ENCODE measurements around the gene ZAR1L.

DNA sequence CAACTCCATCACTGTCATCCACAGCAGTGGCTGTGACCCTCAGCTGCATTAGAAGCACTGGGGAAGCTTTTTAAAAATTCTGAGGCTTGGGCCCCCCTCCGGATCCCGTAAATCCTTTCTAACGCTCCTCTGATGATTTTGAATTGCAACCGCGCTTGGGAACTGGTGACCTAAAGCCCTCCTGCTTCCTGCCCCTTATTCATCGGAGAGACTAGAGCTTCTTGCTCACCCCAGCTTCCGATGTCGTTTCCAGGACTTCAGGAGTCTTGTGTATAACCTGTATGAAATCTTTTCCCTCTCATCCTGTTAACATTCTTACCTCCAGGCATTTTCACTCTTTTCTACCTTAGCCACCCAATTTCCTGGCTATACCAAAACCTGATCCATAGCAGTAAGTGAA lies 14.8 kb downstream of the ZAR1L start:
- TF ChIP-seq ZNF274 (IDR thresholded peaks at IDR 0.05; ENCODE audit: borderline replicate concordance, low read depth, low read length): no peak
- TF ChIP-seq, protein P1, sequence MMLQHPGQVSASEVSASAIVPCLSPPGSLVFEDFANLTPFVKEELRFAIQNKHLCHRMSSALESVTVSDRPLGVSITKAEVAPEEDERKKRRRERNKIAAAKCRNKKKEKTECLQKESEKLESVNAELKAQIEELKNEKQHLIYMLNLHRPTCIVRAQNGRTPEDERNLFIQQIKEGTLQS (IDR thresholded peaks at IDR 0.05): no peak
- TF ChIP-seq, protein P1 (CRISPR knock-in tag; conservative IDR thresholded peaks at IDR 0.05): no peak
- TF ChIP-seq ELF1 (tag; IDR thresholded peaks at IDR 0.05): no peak
- no peak for TF ChIP-seq CEBPG (CRISPR knock-in tag; IDR thresholded peaks at IDR 0.05)
- no peak for TF ChIP-seq CEBPG (tag; conservative IDR thresholded peaks at IDR 0.05 in 1 of 2, IDR thresholded peaks at IDR 0.05 in 1 of 2)
- TF ChIP-seq, protein P2, sequence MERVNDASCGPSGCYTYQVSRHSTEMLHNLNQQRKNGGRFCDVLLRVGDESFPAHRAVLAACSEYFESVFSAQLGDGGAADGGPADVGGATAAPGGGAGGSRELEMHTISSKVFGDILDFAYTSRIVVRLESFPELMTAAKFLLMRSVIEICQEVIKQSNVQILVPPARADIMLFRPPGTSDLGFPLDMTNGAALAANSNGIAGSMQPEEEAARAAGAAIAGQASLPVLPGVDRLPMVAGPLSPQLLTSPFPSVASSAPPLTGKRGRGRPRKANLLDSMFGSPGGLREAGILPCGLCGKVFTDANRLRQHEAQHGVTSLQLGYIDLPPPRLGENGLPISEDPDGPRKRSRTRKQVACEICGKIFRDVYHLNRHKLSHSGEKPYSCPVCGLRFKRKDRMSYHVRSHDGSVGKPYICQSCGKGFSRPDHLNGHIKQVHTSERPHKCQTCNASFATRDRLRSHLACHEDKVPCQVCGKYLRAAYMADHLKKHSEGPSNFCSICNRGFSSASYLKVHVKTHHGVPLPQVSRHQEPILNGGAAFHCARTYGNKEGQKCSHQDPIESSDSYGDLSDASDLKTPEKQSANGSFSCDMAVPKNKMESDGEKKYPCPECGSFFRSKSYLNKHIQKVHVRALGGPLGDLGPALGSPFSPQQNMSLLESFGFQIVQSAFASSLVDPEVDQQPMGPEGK (CRISPR knock-in tag; IDR thresholded peaks at IDR 0.05; ENCODE audit: borderline replicate concordance): no peak
- TF ChIP-seq MEF2A (IDR thresholded peaks at IDR 0.05; ENCODE audit: control insufficient read depth, low read depth, low read length): no peak
- no peak for TF ChIP-seq CBFA2T3 (IDR thresholded peaks at IDR 0.05)
- TF ChIP-seq KLF1 (tag; IDR thresholded peaks at IDR 0.05): no peak
- no peak for TF ChIP-seq ZKSCAN1 (IDR thresholded peaks at IDR 0.05; ENCODE audit: low read depth, low read length)
- TF ChIP-seq GATA2 (CRISPR knock-in tag; IDR thresholded peaks at IDR 0.05): no peak

Data from K562 (cell line).